HFFc6 (cell line): ENCODE results near the gene AZGP1. TPM values are rescaled to one million over a fixed set of nuclear protein-coding genes. Genes with fewer than 3 reads are reported as not detected.

ENCODE experiments used
- DNase-seq: peaks from one replicate; pipeline ENCODE4 v3.0.0-alpha.2; 2018
- H3K27ac Mint-ChIP-seq: 2 replicates; pipeline ENCODE4 v1.8.0; 2020; ENCODE audit warnings: mild to moderate bottlenecking, mixed read lengths
- H3K27me3 Mint-ChIP-seq: 2 replicates; pipeline ENCODE4 v1.8.0; 2021; ENCODE audit warnings: mild to moderate bottlenecking, moderate library complexity, mixed read lengths; ENCODE audit not compliant: insufficient read depth
- H3K36me3 Mint-ChIP-seq: 2 replicates; pipeline ENCODE4 v1.8.0; 2021; ENCODE audit warnings: low read depth, mixed read lengths
- H3K4me1 Mint-ChIP-seq: 2 replicates; pipeline ENCODE4 v1.8.0; 2020; ENCODE audit warnings: low read depth, mixed read lengths
- H3K4me3 Mint-ChIP-seq: 2 replicates; pipeline ENCODE4 v1.8.0; 2020; ENCODE audit warnings: mild to moderate bottlenecking, moderate library complexity, mixed read lengths
- H3K9me3 Mint-ChIP-seq: 2 replicates; pipeline ENCODE4 v1.8.0; 2020; ENCODE audit warnings: mild to moderate bottlenecking, mixed read lengths
- CTCF ChIP-seq: fragments of 200-600 bp; sonication (generic); IDR thresholded peaks from 2 replicates; pipeline ENCODE4 v1.5.0; 2021; ENCODE audit warnings: antibody characterized with exemption, mild to moderate bottlenecking
- total RNA-seq, 6 experiments: library from RNA; stranded (reverse); fragmentation: NEBNext Ultra II Directional; extraction: Animal tissue kit (Norgen Biotek cat#: 25700); gene quantifications; 2 replicates in 1 of 6; 3 replicates in 5 of 6; pipeline ENCODE4 v1.2.3, GENCODE V29; 2021

The AZGP1 gene
- total RNA-seq, 6 experiments from 2014 or later = not detected

- no peak for TF ChIP-seq CTCF
- DNase-seq = no peak
- H3K36me3 Mint-ChIP-seq = no peaks in the 10 kb centered on the region
- H3K27me3 Mint-ChIP-seq = peaks cover 30% of the 10 kb centered on the region
- H3K27ac Mint-ChIP-seq = no peak overlapping the region
- no peaks in the 10 kb centered on the region for H3K4me1 Mint-ChIP-seq
- H3K9me3 Mint-ChIP-seq = no peaks in the 10 kb centered on the region
- H3K4me3 Mint-ChIP-seq = no peak overlapping the region
Measured at GRCh38 chr7:100007887-100008286, 32.1 kb upstream of the AZGP1 start.

- Mint-ChIP-seq H3K27me3 (peaks cover 30% of the 10 kb centered on the region), H3K36me3 (no peaks in the 10 kb centered on the region), H3K27ac (no peak overlapping the region), H3K9me3 (no peaks in the 10 kb centered on the region), H3K4me1 (no peaks in the 10 kb centered on the region), H3K4me3 (no peak overlapping the region)
- DNase-seq = no peak
- no peak for TF ChIP-seq CTCF
Measured at GRCh38 chr7:100003711-100004661, 28.2 kb upstream of the AZGP1 start.

GRCh38 chr7:100000239-100000638 lies 24.4 kb upstream of the AZGP1 start:
- no peak for DNase-seq
- no peaks in the 10 kb centered on the region for H3K4me1 Mint-ChIP-seq
- H3K27ac Mint-ChIP-seq = no peak overlapping the region
- H3K27me3 Mint-ChIP-seq = peaks cover 20% of the 10 kb centered on the region
- no peak overlapping the region for H3K4me3 Mint-ChIP-seq
- H3K9me3 Mint-ChIP-seq = no peaks in the 10 kb centered on the region
- H3K36me3 Mint-ChIP-seq = no peaks in the 10 kb centered on the region
- TF ChIP-seq CTCF = no peak

- Mint-ChIP-seq H3K9me3 (no peaks in the 10 kb centered on the region), H3K36me3 (no peaks in the 10 kb centered on the region), H3K27me3 (peaks cover 10% of the 10 kb centered on the region; the same call in 1 of the 2 replicates), H3K4me3 (peak overlapping the region; percentile 17; the same call in 1 of the 2 replicates), H3K4me1 (peaks cover 1% of the 10 kb centered on the region; the same call in 1 of the 2 replicates), H3K27ac (no peak overlapping the region)
- DNase-seq = no peak
- TF ChIP-seq CTCF = peak; percentile 8; the same call in 1 of the 2 replicates
Measured at GRCh38 chr7:99997545-99998137, 21.8 kb upstream of the AZGP1 start.

- H3K27ac Mint-ChIP-seq = no peak overlapping the region
- H3K36me3 Mint-ChIP-seq = no peaks in the 10 kb centered on the region
- H3K27me3 Mint-ChIP-seq = peaks cover 10% of the 10 kb centered on the region; the same call in 1 of the 2 replicates
- no peak for TF ChIP-seq CTCF
- no peak for DNase-seq
- no peaks in the 10 kb centered on the region for H3K9me3 Mint-ChIP-seq
- H3K4me3 Mint-ChIP-seq = no peak overlapping the region
- peaks cover 4% of the 10 kb centered on the region; the same call in 1 of the 2 replicates for H3K4me1 Mint-ChIP-seq
Measured at GRCh38 chr7:99996755-99997544, 21.1 kb upstream of the AZGP1 start.
